Mucosa of descending colon (tissue), 3 donors: ENCODE results near the gene KLHL41. TPM values are rescaled to one million over a fixed set of nuclear protein-coding genes. Genes with fewer than 3 reads are reported as not detected.
"Not testable (repeated sequence)": the region's sequence is repeated elsewhere in the genome, so short reads cannot be mapped to it uniquely, and the experiment has no call there.

Experiments
- ATAC-seq: fragments of 200-7000 bp; cut with Tn5 transposase; one replicate; pipeline ENCODE4 v1.9.1; 2020; ENCODE audit warnings: mild to moderate bottlenecking, moderate library complexity
- DNase-seq, 3 donors: peaks; one replicate each; pipeline ENCODE4 v3.0.0-alpha.2; 2020
- H3K36me3 ChIP-seq: fragments of 200-600 bp; one replicate; pipeline ENCODE4 v1.8.0; 2021; ENCODE audit warnings: low read depth, mild to moderate bottlenecking
- H3K4me1 ChIP-seq: fragments of 200-600 bp; one replicate; pipeline ENCODE4 v1.8.0; 2021; ENCODE audit warnings: low read depth, mild to moderate bottlenecking
- H3K4me3 ChIP-seq: fragments of 200-600 bp; one replicate; pipeline ENCODE4 v1.8.0; 2021; ENCODE audit warnings: mild to moderate bottlenecking
- H3K9me3 ChIP-seq: fragments of 200-600 bp; one replicate; pipeline ENCODE4 v1.8.0; 2021; ENCODE audit warnings: mild to moderate bottlenecking
- intact Hi-C, 2 donors: fragments of 100-400 bp; cut with DNase I in 1 of 2; cut with micrococcal nuclease in 1 of 2; formaldehyde crosslinking; loops; one replicate each; pipeline versions ENCODE4 v1.11.0 to v1.11.1; 2022; cut with DNase I, micrococcal nuclease
- total RNA-seq, 3 donors: library from RNA; stranded (reverse); fragmentation: NEBNext Ultra II Directional in 2 of 3; extraction: Animal tissue kit (Norgen Biotek cat#: 25700) in 2 of 3; gene quantifications; one replicate each; pipeline versions ENCODE4 v1.2.1 to v1.2.4, GENCODE V29; 2021 to 2023
- TF ChIP-seq, protein P1 (sequence below): fragments of 200-600 bp; IDR thresholded peaks from one replicate; pipeline ENCODE4 v1.8.0; 2022; ENCODE audit warnings: antibody characterized with exemption, mild to moderate bottlenecking
- donor health status: DM: no; HTN: no; CAD: no; lungs with moderate emphysema.
- donor health status: DM: no; HTN: no; CAD: no.
- donor health status: DM: no; HTN: yes; CAD: no.

Gene KLHL41
- total RNA-seq, 3 donors from 2014 or later: 1.1 to 1.5 (median 1.1) TPM

- Histone ChIP-seq H3K4me1 (no peaks in the 10 kb centered on the region), H3K9me3 (no peaks in the 10 kb centered on the region), H3K4me3 (no peak overlapping the region), H3K36me3 (no peaks in the 10 kb centered on the region)
- ATAC-seq: no peak
- TF ChIP-seq, protein P1, sequence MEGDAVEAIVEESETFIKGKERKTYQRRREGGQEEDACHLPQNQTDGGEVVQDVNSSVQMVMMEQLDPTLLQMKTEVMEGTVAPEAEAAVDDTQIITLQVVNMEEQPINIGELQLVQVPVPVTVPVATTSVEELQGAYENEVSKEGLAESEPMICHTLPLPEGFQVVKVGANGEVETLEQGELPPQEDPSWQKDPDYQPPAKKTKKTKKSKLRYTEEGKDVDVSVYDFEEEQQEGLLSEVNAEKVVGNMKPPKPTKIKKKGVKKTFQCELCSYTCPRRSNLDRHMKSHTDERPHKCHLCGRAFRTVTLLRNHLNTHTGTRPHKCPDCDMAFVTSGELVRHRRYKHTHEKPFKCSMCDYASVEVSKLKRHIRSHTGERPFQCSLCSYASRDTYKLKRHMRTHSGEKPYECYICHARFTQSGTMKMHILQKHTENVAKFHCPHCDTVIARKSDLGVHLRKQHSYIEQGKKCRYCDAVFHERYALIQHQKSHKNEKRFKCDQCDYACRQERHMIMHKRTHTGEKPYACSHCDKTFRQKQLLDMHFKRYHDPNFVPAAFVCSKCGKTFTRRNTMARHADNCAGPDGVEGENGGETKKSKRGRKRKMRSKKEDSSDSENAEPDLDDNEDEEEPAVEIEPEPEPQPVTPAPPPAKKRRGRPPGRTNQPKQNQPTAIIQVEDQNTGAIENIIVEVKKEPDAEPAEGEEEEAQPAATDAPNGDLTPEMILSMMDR: no peak
- no peak for DNase-seq
- intact Hi-C loops: no loop called here
These were observed 30.6 kb downstream of the KLHL41 start for GRCh38 chr2:169540146-169540545.

GRCh38 chr2:169542433-169542832 is 32.9 kb downstream of the KLHL41 start:
- no peak for DNase-seq

DNA sequence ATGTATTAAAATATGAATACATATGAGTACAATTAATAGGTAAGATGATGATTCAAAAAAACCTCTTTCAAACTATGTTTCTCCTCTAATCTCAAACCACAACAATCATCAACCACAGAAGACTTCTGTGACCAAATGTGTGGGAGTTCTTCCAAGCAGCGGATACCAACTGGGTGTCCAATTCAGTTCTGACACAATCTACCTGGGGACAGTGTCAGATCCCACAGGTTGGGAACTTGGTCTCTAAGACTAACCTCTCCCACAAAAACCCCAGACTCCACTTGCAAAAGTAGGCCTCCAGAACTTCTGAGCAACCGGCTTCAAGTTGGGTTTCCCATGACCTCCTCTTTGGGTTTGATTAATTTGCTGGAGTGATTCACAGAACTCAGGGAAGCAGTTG is 37.3 kb downstream of the KLHL41 start:
- no peaks in the 10 kb centered on the region for H3K36me3 ChIP-seq

More at GRCh38 chr2:169542433-169542832, 32.9 kb downstream of the KLHL41 start:
- Histone ChIP-seq H3K9me3 (no peaks in the 10 kb centered on the region), H3K4me1 (no peaks in the 10 kb centered on the region), H3K36me3 (no peaks in the 10 kb centered on the region), H3K4me3 (no peak overlapping the region)
- intact Hi-C loops: no loop called here
- no peak for ATAC-seq
- TF ChIP-seq, protein P1: no peak

GRCh38 chr2:169561364-169561763 is 51.9 kb downstream of the KLHL41 start:
- H3K9me3 ChIP-seq: no peaks in the 10 kb centered on the region
- no peak for ATAC-seq
- no peak for DNase-seq

More for the DNA sequence above, 37.3 kb downstream of the KLHL41 start:
- Histone ChIP-seq H3K9me3 (no peaks in the 10 kb centered on the region), H3K4me3 (no peak overlapping the region), H3K4me1 (no peaks in the 10 kb centered on the region)
- intact Hi-C loops: no loop called here
- DNase-seq (no peak), ATAC-seq (no peak)
- TF ChIP-seq, protein P1: no peak

DNA sequence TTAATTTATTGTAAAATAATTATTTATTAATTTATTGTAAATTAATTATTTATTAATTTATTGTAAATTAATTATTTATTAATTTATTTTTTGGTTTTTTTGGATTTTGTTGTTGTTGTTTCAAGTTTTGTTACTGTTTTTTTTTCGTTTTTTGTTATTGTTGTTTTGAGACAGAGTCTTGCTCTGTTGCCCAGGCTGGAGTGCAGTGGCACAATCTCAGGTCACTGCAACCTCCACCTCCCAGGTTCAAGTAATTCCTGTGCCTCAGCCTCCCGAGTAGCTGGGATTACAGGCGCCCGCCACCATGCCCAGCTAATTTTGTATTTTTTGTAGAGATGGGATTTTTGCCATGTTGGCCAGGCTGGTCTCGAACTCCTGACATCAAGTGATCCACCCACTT is 52.6 kb downstream of the KLHL41 start:
- DNase-seq, intact Hi-C loops, ATAC-seq, H3K4me3 ChIP-seq, H3K9me3 ChIP-seq, H3K4me1 ChIP-seq, H3K36me3 ChIP-seq: not testable (repeated sequence)

More at GRCh38 chr2:169561364-169561763, 51.9 kb downstream of the KLHL41 start:
- TF ChIP-seq, protein P1: no peak
- intact Hi-C loops: no loop called here
- Histone ChIP-seq H3K4me3 (no peak overlapping the region), H3K36me3 (no peaks in the 10 kb centered on the region), H3K4me1 (no peaks in the 10 kb centered on the region)

DNA sequence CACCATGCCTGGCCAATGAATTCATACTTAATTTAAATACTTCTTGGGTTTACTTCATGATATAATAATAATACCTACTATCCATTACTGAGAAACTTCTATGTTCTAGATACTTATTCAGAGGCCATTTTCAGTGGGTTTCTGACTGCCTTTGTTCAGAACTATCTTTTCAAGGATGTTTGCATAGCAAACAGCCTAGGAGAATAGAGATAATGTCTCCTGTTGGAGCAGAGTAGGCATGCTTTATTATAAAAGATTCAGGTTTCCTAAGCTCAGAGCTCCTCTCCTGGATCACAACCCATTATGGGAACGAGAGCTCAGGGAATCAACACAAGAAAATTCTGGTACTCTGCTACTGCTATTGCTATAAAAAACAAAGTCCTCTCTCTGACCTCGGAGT is 53.0 kb downstream of the KLHL41 start:
- Histone ChIP-seq H3K9me3 (no peaks in the 10 kb centered on the region), H3K36me3 (no peaks in the 10 kb centered on the region), H3K4me3 (no peak overlapping the region), H3K4me1 (no peaks in the 10 kb centered on the region)
- no peak for DNase-seq
- intact Hi-C loops: no loop called here
- TF ChIP-seq, protein P1: no peak
- no peak for ATAC-seq
